ENCODE measurements around the gene RBP7. TPM values are rescaled to one million over a fixed set of nuclear protein-coding genes. Genes with fewer than 3 reads are reported as not detected.

The RBP7 gene
- total RNA-seq, 4 donors from 2014 or later: 2.3 to 3.3 TPM; not detected in 2

DNA sequence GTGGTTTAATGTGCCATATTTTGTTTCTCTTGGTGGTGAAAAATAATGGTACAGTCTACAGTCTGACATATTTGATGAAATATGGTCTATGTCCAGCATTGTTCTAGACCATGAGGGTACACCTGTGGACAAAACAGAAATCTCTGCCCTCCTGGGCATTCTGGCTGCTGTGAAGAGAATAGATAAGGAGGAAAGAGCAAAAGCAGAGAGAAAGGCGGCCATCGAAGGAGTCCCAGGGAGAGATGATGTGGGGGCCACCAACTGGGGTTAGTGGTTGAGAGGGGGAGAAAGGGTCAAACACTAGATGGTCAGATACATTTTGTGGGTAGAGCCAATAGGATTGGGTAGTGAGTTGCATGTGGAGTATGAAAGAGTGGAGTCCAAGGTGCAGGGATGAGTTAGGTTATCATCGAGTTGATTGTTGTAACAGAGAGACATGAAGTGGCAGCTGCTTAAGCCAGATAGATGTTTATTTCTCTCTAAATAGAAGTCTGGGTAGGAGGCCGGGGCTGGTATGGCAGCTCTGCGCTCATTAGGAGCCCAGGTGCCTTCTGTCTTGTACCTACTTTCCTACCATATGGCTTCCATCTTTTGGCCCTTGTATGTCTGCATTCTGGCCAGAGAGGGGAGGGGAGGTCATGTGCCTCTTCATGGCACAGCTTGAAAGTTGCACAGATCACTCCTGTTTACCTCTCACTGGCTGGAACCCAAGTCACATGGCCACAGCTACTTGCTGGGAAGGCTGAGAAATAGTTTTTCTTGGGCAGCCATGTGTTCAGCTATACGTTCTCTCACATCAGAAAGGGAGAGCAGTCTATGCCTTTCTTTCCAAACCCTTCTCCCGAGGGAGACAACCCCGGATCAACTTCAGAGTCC, 48.7 kb downstream of the RBP7 start:
- Histone ChIP-seq H3K4me1 (peaks cover 5 to 29% (median 15%) of the 10 kb centered on the region in 4 donors), H3K4me3 (no peak overlapping the region), H3K9me3 (no peaks in the 10 kb centered on the region), H3K36me3 (no peaks in the 10 kb centered on the region), H3K27me3 (no peaks in the 10 kb centered on the region), H3K27ac (peak overlapping the region; percentile 5 to 56 (median 25))
- in situ Hi-C loops (cut with MboI; ENCODE audit: low pct_ligation_motif_present in 1 of 4, low pct_unique_long_range_greater_than_20kb in 1 of 4, low sequenced_read_pairs in 3 of 4): no loop called here
- no peak for DNase-seq
- intact Hi-C loops (cut with DNase I; ENCODE audit: low total_unique reads): no loop called here
- 79 to 86% methylated on average over 3 to 8 of the region's 8 CpGs for WGBS, 2 donors (ENCODE audit: low coverage in 1 of 2)
- TF ChIP-seq POLR2A (IDR thresholded peaks at IDR 0.05): no peak
- peak in 1 of 3 donors; percentile 20 for TF ChIP-seq POLR2AphosphoS5 (IDR thresholded peaks at IDR 0.05)

- no peak for DNase-seq
- in situ Hi-C loops (cut with MboI; ENCODE audit: low pct_ligation_motif_present in 1 of 4, low pct_unique_long_range_greater_than_20kb in 1 of 4, low sequenced_read_pairs in 3 of 4) (no loop called here), intact Hi-C loops (cut with DNase I; ENCODE audit: low total_unique reads) (no loop called here)
- peaks cover 5 to 29% (median 15%) of the 10 kb centered on the region in 4 donors for H3K4me1 ChIP-seq
- H3K27ac ChIP-seq: peak overlapping the region; percentile 5 to 56 (median 25)
- H3K9me3 ChIP-seq: no peaks in the 10 kb centered on the region
- no peak overlapping the region for H3K4me3 ChIP-seq
- WGBS, 2 donors (ENCODE audit: low coverage in 1 of 2): 85 to 93% methylated on average over 4 to 8 of the region's 8 CpGs
- no peaks in the 10 kb centered on the region for H3K36me3 ChIP-seq
- no peaks in the 10 kb centered on the region for H3K27me3 ChIP-seq
- TF ChIP-seq, protein P1, sequence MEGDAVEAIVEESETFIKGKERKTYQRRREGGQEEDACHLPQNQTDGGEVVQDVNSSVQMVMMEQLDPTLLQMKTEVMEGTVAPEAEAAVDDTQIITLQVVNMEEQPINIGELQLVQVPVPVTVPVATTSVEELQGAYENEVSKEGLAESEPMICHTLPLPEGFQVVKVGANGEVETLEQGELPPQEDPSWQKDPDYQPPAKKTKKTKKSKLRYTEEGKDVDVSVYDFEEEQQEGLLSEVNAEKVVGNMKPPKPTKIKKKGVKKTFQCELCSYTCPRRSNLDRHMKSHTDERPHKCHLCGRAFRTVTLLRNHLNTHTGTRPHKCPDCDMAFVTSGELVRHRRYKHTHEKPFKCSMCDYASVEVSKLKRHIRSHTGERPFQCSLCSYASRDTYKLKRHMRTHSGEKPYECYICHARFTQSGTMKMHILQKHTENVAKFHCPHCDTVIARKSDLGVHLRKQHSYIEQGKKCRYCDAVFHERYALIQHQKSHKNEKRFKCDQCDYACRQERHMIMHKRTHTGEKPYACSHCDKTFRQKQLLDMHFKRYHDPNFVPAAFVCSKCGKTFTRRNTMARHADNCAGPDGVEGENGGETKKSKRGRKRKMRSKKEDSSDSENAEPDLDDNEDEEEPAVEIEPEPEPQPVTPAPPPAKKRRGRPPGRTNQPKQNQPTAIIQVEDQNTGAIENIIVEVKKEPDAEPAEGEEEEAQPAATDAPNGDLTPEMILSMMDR (IDR thresholded peaks at IDR 0.05): no peak
- TF ChIP-seq POLR2A (IDR thresholded peaks at IDR 0.05): no peak
- no peak for TF ChIP-seq POLR2AphosphoS5 (IDR thresholded peaks at IDR 0.05)
- no peak for TF ChIP-seq EP300 (IDR thresholded peaks at IDR 0.05; ENCODE audit: low read depth)
Measured at GRCh38 chr1:10046356-10047085, 49.5 kb downstream of the RBP7 start.

DNA sequence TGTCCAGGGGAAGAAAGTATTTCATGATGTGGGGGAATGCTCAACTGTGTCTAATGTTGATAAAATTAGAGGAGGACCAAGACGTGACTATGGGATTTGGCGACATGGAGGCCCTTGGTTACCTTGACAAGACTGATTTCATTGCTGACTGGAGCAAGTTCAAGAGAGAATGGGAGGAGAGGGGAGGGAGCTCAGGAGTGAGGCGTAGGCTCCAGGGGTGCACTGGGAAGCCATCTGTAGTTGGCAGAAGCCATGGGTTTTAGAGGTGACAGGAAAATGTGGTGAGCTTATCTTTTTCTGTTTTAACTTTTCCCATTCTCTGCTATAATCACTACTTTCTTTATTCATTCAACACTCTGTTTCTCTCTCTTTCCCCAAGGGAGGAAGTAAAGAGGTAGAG, 51.6 kb downstream of the RBP7 start:
- DNase-seq: no peak
- in situ Hi-C loops (cut with MboI; ENCODE audit: low pct_ligation_motif_present in 1 of 4, low pct_unique_long_range_greater_than_20kb in 1 of 4, low sequenced_read_pairs in 3 of 4) (no loop called here), intact Hi-C loops (cut with DNase I; ENCODE audit: low total_unique reads) (no loop called here)
- no peak overlapping the region for H3K27ac ChIP-seq
- no peaks in the 10 kb centered on the region for H3K36me3 ChIP-seq
- H3K27me3 ChIP-seq: no peaks in the 10 kb centered on the region
- H3K4me3 ChIP-seq: no peak overlapping the region
- H3K9me3 ChIP-seq: no peaks in the 10 kb centered on the region
- H3K4me1 ChIP-seq: peaks cover 5 to 29% (median 15%) of the 10 kb centered on the region in 4 donors
- TF ChIP-seq, protein P1 (IDR thresholded peaks at IDR 0.05): no peak
- TF ChIP-seq POLR2A (IDR thresholded peaks at IDR 0.05) (no peak), EP300 (IDR thresholded peaks at IDR 0.05; ENCODE audit: low read depth) (no peak), POLR2AphosphoS5 (IDR thresholded peaks at IDR 0.05) (no peak)
- 97 to 100% methylated on average over 2 to 3 of the region's 3 CpGs for WGBS, 2 donors (ENCODE audit: low coverage in 1 of 2)

GRCh38 chr1:10050611-10051010, 53.6 kb downstream of the RBP7 start:
- Histone ChIP-seq H3K4me1 (peaks cover 5 to 23% (median 11%) of the 10 kb centered on the region in 4 donors), H3K27me3 (no peaks in the 10 kb centered on the region), H3K4me3 (no peak overlapping the region), H3K27ac (no peak overlapping the region), H3K36me3 (no peaks in the 10 kb centered on the region), H3K9me3 (no peaks in the 10 kb centered on the region)
- no peak for DNase-seq
- TF ChIP-seq, protein P1 (IDR thresholded peaks at IDR 0.05): no peak
- TF ChIP-seq POLR2A (IDR thresholded peaks at IDR 0.05) (no peak), POLR2AphosphoS5 (IDR thresholded peaks at IDR 0.05) (no peak), EP300 (IDR thresholded peaks at IDR 0.05; ENCODE audit: low read depth) (no peak)
- intact Hi-C loops (cut with DNase I; ENCODE audit: low total_unique reads): no loop called here
- in situ Hi-C loops (cut with MboI; ENCODE audit: low pct_ligation_motif_present in 1 of 4, low pct_unique_long_range_greater_than_20kb in 1 of 4, low sequenced_read_pairs in 3 of 4): no loop called here
- 60 to 70% methylated on average over 3 of the region's 3 CpGs for WGBS, 2 donors (ENCODE audit: low coverage in 1 of 2)
